Measurements from ENCODE around the gene ZNF436. TPM values are rescaled to one million over a fixed set of nuclear protein-coding genes. Genes with fewer than 3 reads are reported as not detected.
A peak's percentile ranks its signal among the peaks of the same experiment; 100 is the strongest.

ZNF436 gene
- total RNA-seq, 1 experiment from 2014 or later, result 0.52 TPM

GRCh38 chr1:23344987-23345472, 24.6 kb downstream of the ZNF436 start:
- peak overlapping the region; percentile 81 for H3K9ac ChIP-seq (ENCODE audit: extremely low read depth, insufficient read length, low read length)
- no peak overlapping the region for H2BK120ac ChIP-seq (ENCODE audit: low read depth, low read length, poor library complexity, severe bottlenecking)
- no peak overlapping the region for H2BK20ac ChIP-seq (ENCODE audit: low read depth, low read length, poor library complexity, severe bottlenecking)
- peak overlapping the region; percentile 94 to 97 for H3K4me3 Mint-ChIP-seq
- peak overlapping the region; percentile 35 for H3K27ac ChIP-seq (ENCODE audit: insufficient read length, low read depth, low read length)
- peak overlapping the region; percentile 59 for H2AFZ ChIP-seq (ENCODE audit: low read length)
- WGBS (ENCODE audit: extremely low coverage, insufficient read length, low lambda C conversion rate), result no CpG with 5 or more reads among the region's 8 CpGs
- no peak overlapping the region for H2AK5ac ChIP-seq (ENCODE audit: insufficient read length, low read length)
- H3K27me3 ChIP-seq (ENCODE audit: insufficient read depth, low read length), result peaks cover 8% of the 10 kb centered on the region; the same call in 1 of the 2 replicates
- no peak overlapping the region for H2BK12ac ChIP-seq (ENCODE audit: insufficient read length, low read depth, low read length)
- H3K56ac ChIP-seq (ENCODE audit: insufficient read length, low read depth, low read length), result no peak overlapping the region
- H3K18ac ChIP-seq (ENCODE audit: insufficient read length, low read depth, low read length), result peak overlapping the region; percentile 78
- peaks cover 30 to 34% of the 10 kb centered on the region in 2 experiments for H3K4me1 Mint-ChIP-seq
- no peak overlapping the region for H3K23ac ChIP-seq (ENCODE audit: insufficient read length, low read depth, low read length)
- H3T11ph ChIP-seq (ENCODE audit: low read length), result no peak overlapping the region
- H4K8ac ChIP-seq (replicated peaks; ENCODE audit: insufficient read length, low read depth, low read length), result no peak overlapping the region
- no peak overlapping the region; the same call in 1 of the 2 replicates for H3K4ac ChIP-seq (ENCODE audit: low read depth, low read length)
- H3K23me2 ChIP-seq (ENCODE audit: insufficient read length, low read depth, low read length, poor library complexity, severe bottlenecking), result peaks cover 11% of the 10 kb centered on the region
- H2BK5ac ChIP-seq (ENCODE audit: insufficient read length, low read length), result no peak overlapping the region
- no peaks in the 10 kb centered on the region for H3K9me3 Mint-ChIP-seq
- no peaks in the 10 kb centered on the region; a peak in 3 of 7 replicates for H3K36me3 Mint-ChIP-seq (ENCODE audit: insufficient read depth in 1 of 3, low read depth in 3 of 3)
- H4K20me1 ChIP-seq (ENCODE audit: control insufficient read depth, insufficient read depth, insufficient read length), result no peaks in the 10 kb centered on the region
- peaks cover 3% of the 10 kb centered on the region; the same call in 1 of the 2 replicates for H3K4me1 ChIP-seq (ENCODE audit: insufficient read depth, low read length)
- no peaks in the 10 kb centered on the region for H3K79me1 ChIP-seq (ENCODE audit: insufficient read depth, low read depth, low read length, poor library complexity, severe bottlenecking)
- DNase-seq, result no peak
- no peak overlapping the region for H4K91ac ChIP-seq (ENCODE audit: insufficient read length, low read depth, low read length)
- H4K5ac ChIP-seq (ENCODE audit: insufficient read length, low read depth, low read length), result no peak overlapping the region
- H2BK15ac ChIP-seq (ENCODE audit: low read depth, low read length), result no peak overlapping the region
- peak overlapping the region; percentile 85 to 97 (median 96) for H3K27ac Mint-ChIP-seq
- TF ChIP-seq, protein P1, sequence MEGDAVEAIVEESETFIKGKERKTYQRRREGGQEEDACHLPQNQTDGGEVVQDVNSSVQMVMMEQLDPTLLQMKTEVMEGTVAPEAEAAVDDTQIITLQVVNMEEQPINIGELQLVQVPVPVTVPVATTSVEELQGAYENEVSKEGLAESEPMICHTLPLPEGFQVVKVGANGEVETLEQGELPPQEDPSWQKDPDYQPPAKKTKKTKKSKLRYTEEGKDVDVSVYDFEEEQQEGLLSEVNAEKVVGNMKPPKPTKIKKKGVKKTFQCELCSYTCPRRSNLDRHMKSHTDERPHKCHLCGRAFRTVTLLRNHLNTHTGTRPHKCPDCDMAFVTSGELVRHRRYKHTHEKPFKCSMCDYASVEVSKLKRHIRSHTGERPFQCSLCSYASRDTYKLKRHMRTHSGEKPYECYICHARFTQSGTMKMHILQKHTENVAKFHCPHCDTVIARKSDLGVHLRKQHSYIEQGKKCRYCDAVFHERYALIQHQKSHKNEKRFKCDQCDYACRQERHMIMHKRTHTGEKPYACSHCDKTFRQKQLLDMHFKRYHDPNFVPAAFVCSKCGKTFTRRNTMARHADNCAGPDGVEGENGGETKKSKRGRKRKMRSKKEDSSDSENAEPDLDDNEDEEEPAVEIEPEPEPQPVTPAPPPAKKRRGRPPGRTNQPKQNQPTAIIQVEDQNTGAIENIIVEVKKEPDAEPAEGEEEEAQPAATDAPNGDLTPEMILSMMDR (conservative IDR thresholded peaks at IDR 0.05), result no peak
- H3K4me2 ChIP-seq (ENCODE audit: insufficient read depth, insufficient read length, low read length), result peak overlapping the region; percentile 89
- peak overlapping the region; percentile 66 for H3K14ac ChIP-seq (ENCODE audit: insufficient read depth, low read length)
- peaks cover 50% of the 10 kb centered on the region for H3K27me3 Mint-ChIP-seq (ENCODE audit: low read depth)
- peaks cover 29% of the 10 kb centered on the region; the same call in 1 of the 2 replicates for H3K79me2 ChIP-seq (ENCODE audit: insufficient read depth, low read length)
- H3K9me3 ChIP-seq (ENCODE audit: control insufficient read depth, low read depth, low read length), result no peaks in the 10 kb centered on the region

Measured in H9 (cell line).